GM18951 (cell line): ENCODE results near the gene TEAD1.

Experiments used
- POLR2A ChIP-seq: IDR thresholded peaks from 4 replicates; pipeline ENCODE4 v1.6.1; 2011; ENCODE audit warnings: mild to moderate bottlenecking; ENCODE audit not compliant: insufficient read length, insufficient read depth; ENCODE audit errors: extremely low read depth
- in situ Hi-C: fragments of 300-500 bp; cut with MboI; formaldehyde crosslinking; loops from one replicate; pipeline ENCODE4 v1.12.0; 2022; ENCODE audit warnings: low sequenced_read_pairs, mixed read lengths, inconsistent platforms; ENCODE audit not compliant: unreplicated experiment

TEAD1 gene

GRCh38 chr11:12930850-12931249 lies 256.6 kb downstream of the TEAD1 start:
- in situ Hi-C loops: no loop called here
- TF ChIP-seq POLR2A: no peak

GRCh38 chr11:12932485-12932884 lies 258.3 kb downstream of the TEAD1 start:
- in situ Hi-C loops: no loop called here
- no peak for TF ChIP-seq POLR2A

- no peak for TF ChIP-seq POLR2A
- in situ Hi-C loops: no loop called here
Measured at GRCh38 chr11:12936200-12936599, 262.0 kb downstream of the TEAD1 start.

- in situ Hi-C loops: no loop called here
- TF ChIP-seq POLR2A: no peak
Measured at GRCh38 chr11:12938590-12939247, 264.5 kb downstream of the TEAD1 start.

DNA sequence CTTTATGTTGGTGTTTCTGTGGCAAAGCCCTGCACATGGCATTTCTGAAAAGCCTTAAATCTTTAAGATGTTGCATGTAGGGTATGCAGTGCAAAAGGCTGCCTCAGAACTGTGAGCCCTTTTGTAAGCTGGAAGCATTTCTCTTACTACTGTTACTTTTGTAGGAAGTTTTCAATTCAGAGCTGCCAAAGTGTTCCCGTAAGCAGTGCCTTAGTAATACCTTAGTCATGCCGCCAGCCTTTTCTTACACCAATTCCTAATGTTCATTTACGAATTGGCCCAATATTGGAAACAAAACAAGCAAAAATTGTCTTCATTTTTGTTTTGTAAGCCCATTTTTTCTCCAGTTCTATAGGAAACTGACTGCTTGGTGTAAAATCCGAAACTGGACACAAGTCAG lies 267.4 kb downstream of the TEAD1 start:
- in situ Hi-C loops: no loop called here
- no peak for TF ChIP-seq POLR2A

DNA sequence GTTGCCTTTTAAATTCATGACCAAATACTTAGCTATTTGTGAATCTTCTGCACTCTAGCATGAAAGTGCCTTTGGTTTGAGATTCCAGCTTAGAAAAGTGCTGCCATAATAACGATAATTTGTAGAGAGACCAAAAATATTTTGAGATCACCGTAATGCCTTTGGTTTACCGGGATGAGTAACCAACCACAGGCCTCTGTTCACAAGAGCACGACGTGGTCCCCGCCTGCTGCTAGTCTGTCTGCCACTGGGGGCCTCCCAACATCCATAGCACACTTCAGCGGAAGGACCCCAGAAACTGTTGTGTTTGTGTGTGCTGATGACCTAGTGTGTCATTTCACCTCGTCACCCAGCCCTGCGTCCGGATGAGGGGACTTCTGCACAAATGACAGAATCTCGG lies 267.9 kb downstream of the TEAD1 start:
- TF ChIP-seq POLR2A: no peak
- in situ Hi-C loops: no loop called here

- in situ Hi-C loops: no loop called here
- no peak for TF ChIP-seq POLR2A
Measured at GRCh38 chr11:12943311-12943710, 269.1 kb downstream of the TEAD1 start.

DNA sequence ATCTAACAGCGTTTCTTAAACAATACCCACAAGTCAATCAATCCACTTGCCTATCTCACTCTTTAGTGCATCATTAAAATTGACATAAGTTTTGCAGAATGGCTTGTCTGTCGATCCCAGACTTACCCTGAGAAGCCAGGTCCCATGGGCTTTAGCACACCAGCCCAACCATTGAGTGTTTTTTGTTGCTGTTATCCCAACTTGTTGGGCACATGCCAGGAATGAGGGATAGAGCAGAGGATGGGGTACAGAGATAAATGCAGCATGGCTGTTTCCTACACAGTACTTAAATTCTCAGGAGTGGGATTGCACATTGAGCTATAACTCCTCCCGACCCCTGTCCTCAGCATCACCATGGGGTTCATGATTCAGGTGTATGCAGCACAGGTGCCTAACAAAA lies 270.7 kb downstream of the TEAD1 start:
- no peak for TF ChIP-seq POLR2A
- in situ Hi-C loops: no loop called here

DNA sequence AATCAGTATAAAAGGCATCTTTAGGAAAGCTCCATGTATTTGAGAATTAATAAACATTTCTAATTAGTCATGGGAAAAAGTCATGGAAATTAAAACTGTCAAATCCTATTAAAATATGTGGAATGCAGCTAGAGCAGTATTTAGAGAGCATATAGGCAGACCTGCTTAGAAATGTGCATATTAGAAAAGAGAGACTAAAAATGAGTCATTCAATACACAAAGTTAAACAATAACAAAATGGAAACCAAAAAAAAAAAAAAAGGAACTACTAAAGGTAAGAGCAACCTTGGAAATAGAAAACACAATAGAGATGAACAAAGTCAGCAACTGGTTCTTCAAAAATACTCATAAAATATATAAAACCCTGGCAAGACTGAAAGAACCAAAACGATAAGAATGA lies 275.2 kb downstream of the TEAD1 start:
- TF ChIP-seq POLR2A: no peak
- in situ Hi-C loops: no loop called here

DNA sequence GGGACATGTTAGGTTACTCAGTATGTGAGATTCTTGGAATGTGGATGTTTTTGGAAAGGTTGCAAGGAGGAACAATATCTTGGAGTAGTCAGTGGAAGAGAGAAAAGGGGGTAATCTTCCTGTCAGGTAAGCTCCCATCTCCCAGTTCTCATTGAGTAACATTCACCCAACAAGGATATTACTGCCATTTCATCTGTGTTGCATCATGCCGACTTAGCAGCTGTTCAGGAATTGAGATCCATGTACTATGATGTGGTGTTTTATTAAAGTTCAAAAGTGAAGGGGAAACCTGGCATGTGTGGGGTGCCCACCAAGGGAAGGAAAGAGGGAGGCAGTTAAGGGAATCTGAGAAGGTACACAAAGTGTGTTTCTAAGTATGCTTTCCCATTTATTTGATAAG lies 276.4 kb downstream of the TEAD1 start:
- in situ Hi-C loops: loop anchor here (25.0 kb wide), 1 partner anchor 387 kb away; no protein-coding TSS in a partner anchor
- TF ChIP-seq POLR2A: no peak

- in situ Hi-C loops: loop anchor here (25.0 kb wide), 1 partner anchor 386 kb away; no protein-coding TSS in a partner anchor
Measured at GRCh38 chr11:12951376-12951775, 277.2 kb downstream of the TEAD1 start.

DNA sequence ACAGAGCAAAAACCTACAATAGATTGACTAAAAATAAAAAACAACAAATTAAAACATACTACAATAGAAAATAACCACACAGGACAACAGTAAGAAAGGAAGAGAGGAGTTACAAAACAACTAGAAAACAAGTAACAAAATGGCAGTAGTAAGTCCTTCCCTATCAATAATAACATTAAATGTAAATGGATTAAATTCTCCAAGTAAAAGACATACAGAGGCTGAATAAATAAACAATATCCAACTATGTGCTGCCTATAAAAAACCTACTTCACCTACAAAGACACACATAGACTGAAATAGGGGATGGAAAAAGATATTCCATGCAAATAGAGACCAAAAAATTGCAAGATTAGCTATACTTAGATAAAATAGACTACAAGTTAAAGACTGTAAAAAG lies 277.9 kb downstream of the TEAD1 start:
- in situ Hi-C loops: loop anchor here (25.0 kb wide), 1 partner anchor 385 kb away; no protein-coding TSS in a partner anchor
- TF ChIP-seq POLR2A: no peak

More at GRCh38 chr11:12951376-12951775, 277.2 kb downstream of the TEAD1 start:
- TF ChIP-seq POLR2A: no peak

DNA sequence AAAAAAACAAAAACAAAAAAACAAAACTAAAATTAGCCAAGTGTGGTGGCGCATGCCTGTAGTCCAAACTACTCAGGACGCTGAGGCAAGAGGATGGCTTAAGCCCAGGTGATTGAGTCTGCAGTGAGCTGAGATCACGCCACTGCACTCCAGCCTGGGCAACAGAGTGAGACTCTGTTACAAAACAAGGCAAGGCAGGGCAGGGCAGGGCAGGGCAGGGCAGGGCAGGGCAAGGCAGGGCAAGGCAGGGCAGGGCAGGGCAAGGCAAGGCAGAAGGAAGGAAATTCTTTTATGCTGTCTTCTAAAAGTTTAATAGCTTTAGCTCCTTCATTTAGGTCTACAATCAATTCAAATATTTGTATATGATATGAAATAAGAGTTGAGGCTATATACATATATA lies 284.8 kb downstream of the TEAD1 start:
- in situ Hi-C loops: loop anchor here (25.0 kb wide), 1 partner anchor 378 kb away; no protein-coding TSS in a partner anchor
- no peak for TF ChIP-seq POLR2A

- in situ Hi-C loops: loop anchor here (10.0 to 25.0 kb wide), 2 partner anchors 193 to 376 kb away; no protein-coding TSS in a partner anchor
- no peak for TF ChIP-seq POLR2A
Measured at GRCh38 chr11:12961615-12962014, 287.4 kb downstream of the TEAD1 start.
